Stomach (tissue), 4 donors: ENCODE measurements around the gene RIOK3.

Experiments used
- CTCF ChIP-seq, 7 experiments: fragments of 450-650 bp in 4 of 7; fragments of 200-600 bp in 3 of 7; sonication (generic) in 3 of 7; IDR thresholded peaks; one replicate each; pipeline ENCODE4 v1.5.1; 2016 to 2019; ENCODE audit warnings: antibody characterized with exemption in 7 of 7, control low read depth in 2 of 7, mild to moderate bottlenecking in 1 of 7
- POLR2A ChIP-seq, 4 donors: fragments of 450-650 bp; IDR thresholded peaks; one replicate each; pipeline ENCODE4 v1.6.1; 2016; ENCODE audit warnings: antibody characterized with exemption in 4 of 4, control low read depth in 2 of 4, mild to moderate bottlenecking in 1 of 4, moderate library complexity in 1 of 4

- TF ChIP-seq CTCF (IDR thresholded peaks at IDR 0.05) (no peak), POLR2A (IDR thresholded peaks at IDR 0.05) (no peak)
Observed at GRCh38 chr18:23504720-23505119, 51.6 kb downstream of the RIOK3 start.
